Neutrophil (primary cell): ENCODE results near the gene ENO2.

Source experiments
- H3K27ac ChIP-seq: fragments of 200-600 bp; sonication (generic); 2 replicates; pipeline ENCODE4 v1.5.1; 2016; ENCODE audit warnings: mild to moderate bottlenecking, moderate library complexity
- H3K27me3 ChIP-seq: fragments of 200-600 bp; sonication (generic); 2 replicates; pipeline ENCODE4 v1.6.0; 2016; ENCODE audit warnings: mild to moderate bottlenecking
- H3K36me3 ChIP-seq: fragments of 200-600 bp; sonication (generic); 2 replicates; pipeline ENCODE4 v1.5.1; 2017
- H3K4me1 ChIP-seq, 2 experiments: fragments of 200-600 bp in 1 of 2; sonication (generic) in 1 of 2; 1 replicate in 1 of 2; 2 replicates in 1 of 2; pipeline versions ENCODE4 v1.5.1 to v1.6.1; 2013 to 2016; ENCODE audit warnings: low read depth in 1 of 2, low read length in 1 of 2, mild to moderate bottlenecking in 1 of 2, moderate library complexity in 1 of 2; ENCODE audit not compliant: control insufficient read depth in 1 of 2, insufficient read depth in 1 of 2
- H3K4me3 ChIP-seq, 2 experiments: fragments of 200-600 bp in 1 of 2; sonication (generic) in 1 of 2; 1 replicate in 1 of 2; 2 replicates in 1 of 2; pipeline ENCODE4 v1.5.1; 2013 to 2016; ENCODE audit warnings: low read depth in 1 of 2, low read length in 1 of 2, mild to moderate bottlenecking in 1 of 2, moderate library complexity in 1 of 2
- H3K9me3 ChIP-seq: fragments of 200-600 bp; sonication (generic); 2 replicates; pipeline ENCODE4 v1.5.1; 2016
- TF ChIP-seq, protein P1 (sequence below): fragments of 200-600 bp; sonication (generic); IDR thresholded peaks from 2 replicates; pipeline ENCODE4 v1.5.1; 2016; ENCODE audit warnings: antibody characterized with exemption

Gene ENO2

DNA sequence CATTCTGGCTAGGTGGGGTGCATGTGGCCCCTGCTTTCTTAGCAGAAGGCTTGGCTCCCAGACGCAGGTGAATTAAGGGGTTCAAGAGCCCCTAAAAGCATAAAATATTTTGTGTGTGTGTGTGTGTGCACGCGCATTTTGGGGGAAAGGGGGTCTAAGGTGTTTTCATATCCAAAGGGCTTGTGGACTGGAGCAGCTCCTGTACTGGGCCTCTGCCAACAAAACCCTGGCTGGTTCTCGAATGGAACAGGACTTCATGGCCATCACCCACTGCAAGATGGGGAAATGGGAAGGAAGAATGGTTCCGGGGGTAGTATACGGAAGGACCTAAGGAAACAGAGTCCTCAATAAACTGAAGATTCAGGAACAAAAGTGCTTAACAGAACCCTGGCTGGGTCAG is 9.5 kb downstream of the ENO2 start:
- Histone ChIP-seq H3K4me1 (peaks cover 21 to 34% of the 10 kb centered on the region in 2 experiments), H3K9me3 (no peaks in the 10 kb centered on the region), H3K27ac (no peak overlapping the region), H3K27me3 (peaks cover 89% of the 10 kb centered on the region), H3K4me3 (no peak overlapping the region), H3K36me3 (no peaks in the 10 kb centered on the region)
- TF ChIP-seq, protein P1, sequence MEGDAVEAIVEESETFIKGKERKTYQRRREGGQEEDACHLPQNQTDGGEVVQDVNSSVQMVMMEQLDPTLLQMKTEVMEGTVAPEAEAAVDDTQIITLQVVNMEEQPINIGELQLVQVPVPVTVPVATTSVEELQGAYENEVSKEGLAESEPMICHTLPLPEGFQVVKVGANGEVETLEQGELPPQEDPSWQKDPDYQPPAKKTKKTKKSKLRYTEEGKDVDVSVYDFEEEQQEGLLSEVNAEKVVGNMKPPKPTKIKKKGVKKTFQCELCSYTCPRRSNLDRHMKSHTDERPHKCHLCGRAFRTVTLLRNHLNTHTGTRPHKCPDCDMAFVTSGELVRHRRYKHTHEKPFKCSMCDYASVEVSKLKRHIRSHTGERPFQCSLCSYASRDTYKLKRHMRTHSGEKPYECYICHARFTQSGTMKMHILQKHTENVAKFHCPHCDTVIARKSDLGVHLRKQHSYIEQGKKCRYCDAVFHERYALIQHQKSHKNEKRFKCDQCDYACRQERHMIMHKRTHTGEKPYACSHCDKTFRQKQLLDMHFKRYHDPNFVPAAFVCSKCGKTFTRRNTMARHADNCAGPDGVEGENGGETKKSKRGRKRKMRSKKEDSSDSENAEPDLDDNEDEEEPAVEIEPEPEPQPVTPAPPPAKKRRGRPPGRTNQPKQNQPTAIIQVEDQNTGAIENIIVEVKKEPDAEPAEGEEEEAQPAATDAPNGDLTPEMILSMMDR, result no peak

DNA sequence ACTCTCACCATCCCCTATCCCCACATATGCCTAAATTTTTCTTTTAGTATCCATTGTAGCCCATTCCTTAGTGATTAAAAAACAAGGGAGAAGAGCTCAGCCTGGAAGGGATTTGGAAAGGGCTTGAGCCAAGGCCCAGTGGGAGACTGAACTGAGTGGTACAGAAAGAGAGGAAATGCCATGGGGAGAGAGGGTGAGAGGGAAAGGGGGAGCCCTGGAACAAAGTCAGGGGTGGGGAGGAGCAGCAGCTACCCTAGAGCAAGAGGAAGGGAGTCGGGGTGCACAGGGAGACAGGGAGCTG is 10.8 kb downstream of the ENO2 start:
- Histone ChIP-seq H3K4me1 (peaks cover 21 to 35% of the 10 kb centered on the region in 2 experiments), H3K4me3 (no peak overlapping the region), H3K36me3 (no peaks in the 10 kb centered on the region), H3K27ac (no peak overlapping the region), H3K9me3 (no peaks in the 10 kb centered on the region), H3K27me3 (peaks cover 90% of the 10 kb centered on the region)
- TF ChIP-seq, protein P1, result no peak

DNA sequence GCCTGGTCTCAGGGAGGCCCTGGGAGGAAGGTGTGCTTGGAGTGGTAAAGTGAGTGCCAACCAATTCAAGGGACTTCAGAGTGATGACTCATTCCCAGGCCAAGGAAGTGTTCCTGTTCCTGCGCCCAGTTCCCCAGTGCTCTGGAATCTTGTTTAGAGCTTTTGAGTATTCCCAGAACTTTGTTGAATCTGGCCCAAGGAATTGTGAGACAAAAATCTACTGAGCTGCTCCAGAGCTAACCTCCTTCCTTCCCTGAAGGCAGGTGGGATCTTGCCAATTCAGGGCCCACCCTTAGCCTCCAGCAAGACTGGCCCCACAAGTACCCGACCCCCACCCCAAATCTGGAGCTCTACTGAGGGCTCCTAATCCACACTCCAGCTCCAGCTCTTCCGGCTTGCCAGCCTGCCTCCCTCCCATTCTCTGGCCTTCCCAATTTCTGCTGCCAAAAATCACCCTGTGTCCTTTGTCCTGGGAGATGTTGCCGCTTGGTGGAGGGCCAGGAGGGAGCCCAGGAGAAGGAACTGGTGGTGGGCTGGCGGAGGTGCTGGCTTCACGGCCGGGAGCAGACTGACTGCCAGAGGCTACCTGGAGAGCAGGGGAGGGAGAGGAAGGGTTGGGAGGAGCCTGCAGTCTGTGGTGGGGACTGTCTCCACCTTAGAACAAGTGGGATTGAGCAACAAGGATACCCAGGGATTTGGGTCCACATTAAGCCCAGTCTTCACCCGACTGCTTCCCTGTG is 11.3 kb downstream of the ENO2 start:
- H3K27ac ChIP-seq, result no peak overlapping the region
- H3K4me3 ChIP-seq, result no peak overlapping the region
- peaks cover 90% of the 10 kb centered on the region for H3K27me3 ChIP-seq
- no peaks in the 10 kb centered on the region for H3K9me3 ChIP-seq
- H3K36me3 ChIP-seq, result no peaks in the 10 kb centered on the region
- TF ChIP-seq, protein P1, result no peak
- H3K4me1 ChIP-seq, result peaks cover 21 to 35% of the 10 kb centered on the region in 2 experiments

DNA sequence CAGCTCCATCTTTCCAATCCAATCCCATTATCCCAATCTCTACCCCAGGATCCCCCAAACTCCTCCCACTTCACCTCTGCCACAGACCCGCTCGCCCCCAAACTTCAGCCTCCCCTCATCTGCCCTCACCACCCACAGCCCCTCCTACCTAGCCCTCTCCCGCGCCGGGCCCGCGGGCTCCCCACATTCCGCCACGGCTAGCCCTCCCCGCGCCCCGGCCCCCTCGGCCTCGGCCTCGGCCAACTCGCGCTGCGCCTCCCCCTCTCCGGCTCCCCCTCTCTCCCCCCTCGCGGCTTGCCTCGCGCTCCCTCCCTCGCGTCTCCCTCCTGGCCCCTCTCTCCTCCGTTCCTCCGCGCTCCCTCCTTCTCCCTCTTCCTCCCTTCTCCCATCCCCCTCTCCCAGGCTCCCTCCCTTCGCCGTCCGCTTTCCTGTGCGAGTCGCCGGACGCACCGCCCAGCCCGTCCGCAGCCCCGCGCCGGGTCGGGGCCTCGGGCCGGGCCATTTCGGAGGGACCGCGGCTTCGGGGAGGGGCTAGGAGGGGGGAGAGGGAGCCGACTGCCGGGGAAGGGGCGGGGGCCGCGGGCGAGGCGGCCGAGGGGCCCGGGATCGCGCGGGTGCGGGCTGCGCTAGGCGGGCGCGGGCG is 13.1 kb downstream of the ENO2 start, which contains the start of gene ATN1:
Gene ATN1 (plus strand): TSS at position 581 of the 643 bp plus-strand sequence. CDS start 6,043 bp downstream, outside the sequence.
- H3K9me3 ChIP-seq, result no peaks in the 10 kb centered on the region
- no peaks in the 10 kb centered on the region for H3K36me3 ChIP-seq
- peaks cover 82% of the 10 kb centered on the region for H3K27me3 ChIP-seq
- H3K4me1 ChIP-seq, result peaks cover 19 to 32% of the 10 kb centered on the region in 2 experiments
- H3K27ac ChIP-seq, result no peak within 1 kb of the TSS
- TF ChIP-seq, protein P1, result no peak
- peak within 1 kb of the TSS; percentile 54 to 70 for H3K4me3 ChIP-seq

DNA sequence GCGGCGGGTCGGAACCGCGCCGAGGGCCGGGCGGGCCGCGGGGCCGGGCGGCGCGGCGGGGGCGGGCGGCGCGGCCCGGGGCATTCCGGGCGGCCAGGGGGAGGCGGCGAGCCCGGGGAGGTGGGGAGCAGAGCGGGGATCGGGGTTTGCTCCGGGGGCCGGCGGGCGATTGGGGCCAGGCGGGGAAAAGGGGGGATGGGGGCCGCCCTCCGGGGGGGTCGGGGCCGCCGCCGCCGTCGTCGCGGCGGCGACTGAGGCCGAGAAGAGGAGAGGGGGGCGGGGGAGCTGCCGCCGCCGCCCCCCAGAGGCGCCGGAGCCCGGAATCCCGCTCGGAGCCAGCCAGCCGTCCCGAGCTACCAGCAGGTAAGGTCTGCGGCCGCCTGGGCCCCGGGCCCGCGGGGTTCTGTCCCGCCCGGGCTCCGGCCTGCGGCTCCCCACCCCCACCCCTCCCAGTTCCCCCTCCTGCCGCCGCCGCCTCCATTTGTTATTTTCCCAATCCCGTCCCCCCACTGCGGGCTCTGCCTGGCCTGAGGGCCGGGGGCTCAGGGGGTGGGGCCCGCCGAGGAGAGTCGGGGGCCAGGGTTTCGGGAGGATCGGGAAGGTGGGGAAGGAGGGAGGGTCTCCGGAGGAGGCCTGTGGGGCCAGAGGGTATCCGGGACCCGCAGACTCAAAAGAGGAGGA is 13.8 kb downstream of the ENO2 start:
- no peaks in the 10 kb centered on the region for H3K36me3 ChIP-seq
- H3K4me1 ChIP-seq, result peaks cover 13 to 27% of the 10 kb centered on the region in 2 experiments
- TF ChIP-seq, protein P1, result no peak
- H3K27ac ChIP-seq, result no peak overlapping the region
- H3K9me3 ChIP-seq, result no peaks in the 10 kb centered on the region
- peaks cover 79% of the 10 kb centered on the region for H3K27me3 ChIP-seq
- H3K4me3 ChIP-seq, result peak overlapping the region; percentile 30 to 64
